ENCODE measurements around the gene TLCD3B.

The TLCD3B gene, protein sequence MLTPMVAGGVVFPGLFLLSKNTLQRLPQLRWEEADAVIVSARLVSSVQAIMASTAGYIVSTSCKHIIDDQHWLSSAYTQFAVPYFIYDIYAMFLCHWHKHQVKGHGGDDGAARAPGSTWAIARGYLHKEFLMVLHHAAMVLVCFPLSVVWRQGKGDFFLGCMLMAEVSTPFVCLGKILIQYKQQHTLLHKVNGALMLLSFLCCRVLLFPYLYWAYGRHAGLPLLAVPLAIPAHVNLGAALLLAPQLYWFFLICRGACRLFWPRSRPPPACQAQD

DNA sequence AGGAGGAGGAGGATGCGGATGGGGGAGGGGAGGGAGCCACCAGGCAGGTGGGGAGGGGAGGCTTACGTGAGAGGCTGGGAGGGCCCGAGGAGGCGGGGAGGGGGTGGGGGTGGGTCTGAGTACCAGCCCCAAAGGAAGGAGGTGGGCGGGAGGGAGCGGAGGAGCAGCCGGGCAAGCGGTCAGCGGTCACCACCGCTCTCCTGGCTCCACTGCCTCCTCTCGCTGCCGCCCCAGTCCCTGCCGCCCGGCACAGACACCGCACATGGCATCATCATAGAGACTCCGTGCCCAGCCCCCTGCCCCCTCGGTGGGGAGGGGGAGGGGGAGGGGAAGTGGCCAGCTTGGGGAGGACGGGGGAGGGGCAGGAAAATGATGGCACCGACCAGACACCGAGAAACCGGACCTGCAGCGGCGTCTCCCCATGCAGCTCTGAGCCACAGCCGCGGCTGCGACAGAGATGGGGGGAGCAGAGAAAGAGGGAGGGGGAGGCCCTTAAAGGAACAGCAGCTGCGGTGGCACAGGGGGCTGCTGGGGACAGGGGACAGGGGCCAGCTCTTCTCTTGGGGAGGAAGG lies at the start of gene TLCD3B:
Gene TLCD3B, minus strand, starts transcription at position 431 of the 573 bp plus-strand sequence. CDS start 744 bp downstream, outside the sequence.
- no peak for DNase-seq

DNA sequence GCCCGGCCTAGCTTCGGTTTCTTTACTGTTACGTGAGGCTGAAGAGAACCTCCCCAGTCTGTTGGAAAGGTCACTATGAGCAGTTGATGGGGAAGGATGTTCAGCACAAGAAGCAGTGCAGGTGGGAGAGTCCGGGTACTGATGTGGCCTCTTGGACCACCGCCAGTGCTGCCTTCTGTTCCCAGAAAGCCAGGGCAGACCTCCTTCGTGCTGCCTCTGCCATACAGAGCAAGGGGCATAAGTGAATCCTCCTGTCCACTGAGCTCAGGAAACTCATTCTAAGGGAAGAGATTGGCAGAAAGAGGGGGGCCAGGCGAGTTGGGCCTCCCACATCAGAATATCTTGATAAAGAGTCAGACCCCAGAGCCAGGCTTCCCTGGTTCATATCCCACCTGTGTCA lies 48.4 kb upstream of the TLCD3B start:
- no peak for DNase-seq

DNA sequence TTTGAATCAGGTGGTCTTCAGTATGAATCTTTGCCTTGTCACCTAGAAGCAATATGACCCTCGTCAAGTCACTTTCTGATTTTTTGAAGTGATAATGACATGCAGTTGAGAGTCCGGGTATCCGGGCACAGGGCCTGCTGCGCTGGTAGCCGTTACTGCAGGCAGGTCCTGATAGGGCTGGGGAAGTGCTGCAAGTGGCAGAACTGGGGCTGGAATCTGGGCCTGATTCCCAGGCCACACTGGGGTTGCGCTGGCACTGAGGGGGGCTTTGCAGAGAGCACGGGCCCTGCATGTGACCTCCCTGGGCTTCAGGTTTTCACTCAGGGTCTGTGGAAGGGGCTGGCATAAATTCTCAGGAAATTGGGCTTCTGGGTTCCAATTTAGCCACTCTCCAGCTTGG lies 47.7 kb upstream of the TLCD3B start:
- DNase-seq: no peak

DNA sequence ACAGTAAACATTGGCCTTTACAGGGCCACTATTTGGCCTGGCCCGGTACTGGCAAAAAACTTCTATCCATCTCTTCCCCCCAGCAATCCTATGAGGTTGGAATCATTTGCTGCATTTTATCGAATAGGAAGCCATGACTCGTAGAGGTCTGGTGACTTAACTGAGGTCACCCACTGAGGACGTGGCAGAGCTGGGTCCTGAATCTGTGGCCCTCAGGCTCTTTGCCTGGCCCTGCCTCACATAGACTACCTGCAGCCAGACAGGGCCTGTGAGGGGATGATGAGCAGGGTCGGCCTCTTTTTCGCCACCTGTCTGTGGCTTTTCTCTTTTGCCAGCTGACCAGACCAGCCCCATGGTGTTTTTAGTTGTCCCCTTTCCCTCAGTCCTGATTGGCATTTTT lies 46.6 kb upstream of the TLCD3B start:
- no peak for DNase-seq

DNA sequence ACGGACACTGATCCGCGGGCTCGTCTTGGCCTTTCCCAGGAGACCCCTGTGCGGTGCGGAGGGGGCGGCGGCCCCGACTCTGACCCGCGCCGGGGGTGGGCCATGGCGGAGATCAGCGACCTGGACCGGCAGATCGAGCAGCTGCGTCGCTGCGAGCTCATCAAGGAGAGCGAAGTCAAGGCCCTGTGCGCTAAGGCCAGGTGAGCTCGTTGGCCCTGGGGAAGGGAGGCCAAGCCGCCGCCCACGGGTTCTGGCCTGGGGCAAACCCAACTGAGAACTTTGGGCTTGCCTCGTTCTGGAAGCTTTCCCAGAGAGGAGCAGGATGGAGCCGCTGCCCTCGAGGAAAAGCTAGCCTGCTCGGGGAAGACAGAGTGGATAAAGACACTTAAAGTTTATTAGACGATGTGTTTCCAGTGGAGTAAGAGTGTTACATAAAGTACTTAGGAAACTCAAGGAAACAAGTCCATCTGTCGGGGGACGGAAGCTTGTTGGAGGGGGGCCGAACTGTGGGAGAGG lies 45.3 kb upstream of the TLCD3B start:
- no peak for DNase-seq

DNA sequence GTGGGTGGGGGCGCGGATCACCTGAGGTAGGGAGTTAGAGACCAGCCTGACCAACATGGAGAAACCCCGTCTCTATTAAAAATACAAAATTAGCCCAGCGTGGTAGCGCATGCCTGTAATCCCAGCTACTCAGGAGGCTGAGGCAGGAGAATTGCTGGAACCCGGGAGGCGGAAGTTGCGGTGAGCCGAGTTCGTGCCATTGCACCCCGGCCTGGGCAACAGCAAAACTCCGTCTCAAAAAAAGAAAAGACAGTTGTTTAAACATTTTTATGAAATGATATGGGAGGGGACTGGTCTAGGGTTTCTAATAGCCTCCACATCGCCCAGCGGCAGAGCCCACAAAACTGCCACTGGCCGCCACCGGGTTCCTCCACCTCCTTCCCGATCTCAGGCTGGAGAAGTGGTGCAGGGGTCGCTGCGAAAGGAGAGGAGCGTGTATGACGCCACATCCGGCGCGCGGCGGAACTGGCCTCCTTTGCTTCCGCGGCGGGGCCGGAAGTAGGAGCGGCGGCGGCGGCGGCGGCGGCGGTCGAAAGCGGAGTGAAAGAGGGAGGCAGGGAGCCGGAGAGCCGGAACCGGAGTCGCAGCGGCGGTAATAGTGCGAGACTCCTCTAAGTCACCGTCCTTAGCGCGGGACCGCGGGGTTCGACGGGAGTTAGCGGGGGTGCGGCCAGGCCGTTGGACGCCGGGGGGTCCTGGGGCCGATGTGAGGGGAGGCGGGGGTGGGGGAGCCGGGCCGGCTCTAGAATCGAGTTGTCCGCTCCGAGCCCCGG lies 44.6 kb upstream of the TLCD3B start, which contains the start of gene PPP4C:
Gene PPP4C, plus strand, starts transcription at position 492 of the 773 bp plus-strand sequence. CDS start 384 bp downstream, outside the sequence.
- peak; percentile 83 for DNase-seq

DNA sequence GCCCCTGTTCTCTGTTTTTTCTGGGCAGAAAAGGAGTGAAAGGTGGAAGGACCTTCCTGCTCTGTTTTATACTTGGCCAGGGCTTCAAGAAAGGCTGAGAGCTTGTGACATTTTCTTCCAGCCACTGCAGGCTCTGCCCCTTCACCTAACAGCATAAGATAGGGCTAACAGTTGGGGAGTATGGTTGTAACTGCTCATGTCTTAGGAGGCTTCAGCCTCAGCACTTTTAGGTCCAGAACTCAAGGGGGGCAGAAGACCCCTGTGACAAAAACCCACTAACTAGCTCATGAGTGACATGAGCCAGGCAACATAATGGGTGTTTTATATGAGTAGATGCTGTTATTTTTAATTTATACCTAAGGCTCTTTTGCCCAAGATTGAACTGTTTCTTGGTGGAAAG lies 39.4 kb upstream of the TLCD3B start:
- DNase-seq: no peak

DNA sequence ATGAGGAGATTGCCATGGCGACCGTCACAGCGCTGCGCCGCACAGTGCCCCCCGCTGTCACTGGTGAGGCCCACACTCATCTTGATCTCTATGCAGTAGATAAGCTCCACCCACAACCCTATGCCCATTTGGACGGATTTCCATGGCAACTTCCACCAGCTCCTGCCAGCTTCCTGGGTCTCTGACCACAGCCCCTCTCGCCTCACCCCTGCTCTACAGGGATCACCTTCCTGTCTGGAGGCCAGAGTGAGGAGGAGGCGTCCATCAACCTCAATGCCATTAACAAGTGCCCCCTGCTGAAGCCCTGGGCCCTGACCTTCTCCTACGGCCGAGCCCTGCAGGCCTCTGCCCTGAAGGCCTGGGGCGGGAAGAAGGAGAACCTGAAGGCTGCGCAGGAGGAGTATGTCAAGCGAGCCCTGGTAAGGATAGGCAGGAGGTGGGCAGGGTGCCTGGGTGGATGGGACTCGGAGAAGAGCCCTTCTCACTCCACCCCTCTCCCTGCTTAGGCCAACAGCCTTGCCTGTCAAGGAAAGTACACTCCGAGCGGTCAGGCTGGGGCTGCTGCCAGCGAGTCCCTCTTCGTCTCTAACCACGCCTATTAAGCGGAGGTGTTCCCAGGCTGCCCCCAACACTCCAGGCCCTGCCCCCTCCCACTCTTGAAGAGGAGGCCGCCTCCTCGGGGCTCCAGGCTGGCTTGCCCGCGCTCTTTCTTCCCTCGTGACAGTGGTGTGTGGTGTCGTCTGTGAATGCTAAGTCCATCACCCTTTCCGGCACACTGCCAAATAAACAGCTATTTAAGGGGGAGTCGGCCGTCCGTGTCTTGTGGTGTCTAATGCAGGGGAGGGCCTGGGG lies 38.8 kb upstream of the TLCD3B start:
- DNase-seq: peak; percentile 80

DNA sequence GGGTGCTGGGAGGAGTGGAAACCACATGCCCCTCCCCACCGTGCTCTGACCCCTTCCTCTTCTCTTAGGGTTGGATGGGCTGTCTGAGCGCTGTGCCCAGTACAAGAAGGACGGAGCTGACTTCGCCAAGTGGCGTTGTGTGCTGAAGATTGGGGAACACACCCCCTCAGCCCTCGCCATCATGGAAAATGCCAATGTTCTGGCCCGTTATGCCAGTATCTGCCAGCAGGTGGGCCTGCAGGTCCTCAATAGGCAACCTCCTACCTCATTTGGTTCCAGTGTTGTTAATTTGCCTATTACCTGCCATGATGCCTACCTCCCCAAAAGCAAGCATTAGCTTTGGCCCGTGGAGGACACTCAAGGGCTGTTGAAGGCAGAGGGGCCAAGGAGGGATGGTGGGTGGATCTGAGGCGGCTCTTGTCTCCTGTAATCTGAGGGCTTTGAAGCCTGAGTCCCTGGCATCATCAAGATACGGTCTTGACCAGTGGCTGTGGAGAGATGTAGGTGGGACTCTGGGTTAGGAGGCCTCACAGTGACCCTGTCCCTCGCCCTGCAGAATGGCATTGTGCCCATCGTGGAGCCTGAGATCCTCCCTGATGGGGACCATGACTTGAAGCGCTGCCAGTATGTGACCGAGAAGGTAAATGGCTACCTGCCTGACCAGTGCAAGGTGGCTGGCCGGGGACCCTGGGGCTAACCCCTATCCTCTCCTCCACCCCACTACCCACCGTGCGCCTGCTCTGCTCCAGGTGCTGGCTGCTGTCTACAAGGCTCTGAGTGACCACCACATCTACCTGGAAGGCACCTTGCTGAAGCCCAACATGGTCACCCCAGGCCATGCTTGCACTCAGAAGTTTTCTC lies 37.9 kb upstream of the TLCD3B start:
- DNase-seq: no peak

DNA sequence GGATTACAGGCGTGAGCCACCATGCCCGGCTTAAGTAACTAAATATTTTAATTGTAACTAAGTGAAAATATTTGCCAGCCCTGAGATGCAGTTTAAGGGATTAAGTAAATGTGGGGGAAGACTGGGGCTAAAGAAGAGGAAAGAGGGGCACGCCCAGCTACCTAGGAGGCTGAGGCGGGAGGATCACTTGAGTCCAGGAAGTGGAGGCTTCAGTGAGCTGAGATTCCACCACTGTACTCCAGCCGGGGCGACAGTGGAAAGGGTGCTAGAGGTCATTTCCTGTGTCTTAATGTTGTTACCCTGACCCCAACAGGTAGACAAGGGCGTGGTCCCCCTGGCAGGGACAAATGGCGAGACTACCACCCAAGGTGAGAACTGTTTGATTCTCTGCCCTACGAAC lies 37.3 kb upstream of the TLCD3B start:
- no peak for DNase-seq

DNA sequence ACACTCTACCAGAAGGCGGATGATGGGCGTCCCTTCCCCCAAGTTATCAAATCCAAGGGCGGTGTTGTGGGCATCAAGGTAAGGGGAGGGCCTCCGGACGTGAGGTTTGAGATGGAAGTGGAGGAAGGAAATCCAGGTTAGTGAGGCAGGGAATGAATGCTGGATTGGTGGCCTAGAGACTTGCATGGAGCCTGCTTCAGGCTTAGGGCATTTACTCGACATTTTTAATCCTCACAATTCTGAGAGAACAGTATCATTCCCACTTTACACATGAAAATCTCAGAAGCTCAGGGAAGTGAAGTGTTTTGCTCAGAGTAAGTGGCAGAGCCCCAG lies 36.5 kb upstream of the TLCD3B start:
- DNase-seq: no peak

DNA sequence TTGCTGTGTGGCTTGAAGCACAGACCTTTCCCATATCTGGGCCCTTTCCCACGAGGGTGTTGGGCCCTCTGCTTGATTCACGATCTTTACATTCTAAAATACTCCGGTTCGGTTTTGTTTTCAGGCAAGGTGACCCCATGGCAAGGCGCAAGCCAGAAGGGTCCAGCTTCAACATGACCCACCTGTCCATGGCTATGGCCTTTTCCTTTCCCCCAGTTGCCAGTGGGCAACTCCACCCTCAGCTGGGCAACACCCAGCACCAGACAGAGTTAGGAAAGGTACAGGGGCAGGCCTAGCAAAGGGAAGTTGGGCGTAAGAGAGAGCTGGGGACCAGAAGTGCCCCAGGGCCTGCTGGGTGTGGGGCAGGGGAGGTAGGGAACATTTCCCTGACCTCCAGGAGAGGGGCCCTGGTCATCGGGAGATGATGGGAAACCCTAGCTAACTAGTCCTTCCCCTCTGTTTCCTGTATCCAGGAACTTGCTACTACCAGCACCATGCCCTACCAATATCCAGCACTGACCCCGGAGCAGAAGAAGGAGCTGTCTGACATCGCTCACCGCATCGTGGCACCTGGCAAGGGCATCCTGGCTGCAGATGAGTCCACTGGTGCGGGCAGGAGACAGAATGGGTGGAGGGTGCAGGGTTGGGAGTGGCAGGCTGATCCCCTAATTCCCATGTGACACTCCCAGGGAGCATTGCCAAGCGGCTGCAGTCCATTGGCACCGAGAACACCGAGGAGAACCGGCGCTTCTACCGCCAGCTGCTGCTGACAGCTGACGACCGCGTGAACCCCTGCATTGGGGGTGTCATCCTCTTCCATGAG lies 35.9 kb upstream of the TLCD3B start:
- DNase-seq: peak; percentile 27

DNA sequence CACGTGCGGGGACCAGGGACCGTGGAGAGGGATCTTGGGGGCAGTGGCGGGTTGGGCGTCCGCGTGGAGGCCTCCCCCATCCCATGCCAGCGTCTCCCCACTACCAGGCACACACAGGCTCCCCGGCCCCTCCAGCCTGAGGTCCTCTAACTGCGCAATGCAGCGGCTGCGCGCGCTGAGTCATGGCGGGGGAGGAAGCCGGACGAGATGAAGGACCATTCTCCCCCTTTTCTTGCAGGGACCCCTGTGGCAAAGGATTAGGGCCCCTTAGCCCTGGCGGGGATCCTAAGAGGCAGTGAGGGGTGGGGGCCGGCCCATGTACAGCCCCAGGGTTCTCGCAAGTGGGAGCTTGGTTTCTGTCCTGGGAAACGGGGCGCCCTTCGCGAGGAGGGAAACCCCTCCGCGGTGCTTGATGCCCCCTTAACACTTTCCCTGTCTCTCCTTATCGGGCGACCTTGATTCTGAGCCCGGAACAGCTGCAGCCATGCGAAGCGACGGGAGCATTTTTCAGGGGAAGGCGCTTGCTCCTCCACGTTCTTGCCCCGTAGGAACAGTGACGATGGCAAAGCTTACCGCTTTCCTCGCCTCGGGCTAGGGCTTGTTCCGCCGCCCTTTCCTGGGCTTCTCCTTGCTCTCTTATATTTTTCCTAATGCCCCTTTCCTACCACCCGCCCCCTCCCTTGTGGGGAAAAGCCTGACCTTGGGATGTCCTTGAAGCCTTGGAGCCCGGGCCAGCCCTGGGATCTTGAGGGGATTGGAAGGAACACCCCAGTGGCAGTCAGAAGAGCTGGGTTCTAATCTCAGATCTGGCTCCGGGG lies 35.1 kb upstream of the TLCD3B start:
- DNase-seq: no peak

DNA sequence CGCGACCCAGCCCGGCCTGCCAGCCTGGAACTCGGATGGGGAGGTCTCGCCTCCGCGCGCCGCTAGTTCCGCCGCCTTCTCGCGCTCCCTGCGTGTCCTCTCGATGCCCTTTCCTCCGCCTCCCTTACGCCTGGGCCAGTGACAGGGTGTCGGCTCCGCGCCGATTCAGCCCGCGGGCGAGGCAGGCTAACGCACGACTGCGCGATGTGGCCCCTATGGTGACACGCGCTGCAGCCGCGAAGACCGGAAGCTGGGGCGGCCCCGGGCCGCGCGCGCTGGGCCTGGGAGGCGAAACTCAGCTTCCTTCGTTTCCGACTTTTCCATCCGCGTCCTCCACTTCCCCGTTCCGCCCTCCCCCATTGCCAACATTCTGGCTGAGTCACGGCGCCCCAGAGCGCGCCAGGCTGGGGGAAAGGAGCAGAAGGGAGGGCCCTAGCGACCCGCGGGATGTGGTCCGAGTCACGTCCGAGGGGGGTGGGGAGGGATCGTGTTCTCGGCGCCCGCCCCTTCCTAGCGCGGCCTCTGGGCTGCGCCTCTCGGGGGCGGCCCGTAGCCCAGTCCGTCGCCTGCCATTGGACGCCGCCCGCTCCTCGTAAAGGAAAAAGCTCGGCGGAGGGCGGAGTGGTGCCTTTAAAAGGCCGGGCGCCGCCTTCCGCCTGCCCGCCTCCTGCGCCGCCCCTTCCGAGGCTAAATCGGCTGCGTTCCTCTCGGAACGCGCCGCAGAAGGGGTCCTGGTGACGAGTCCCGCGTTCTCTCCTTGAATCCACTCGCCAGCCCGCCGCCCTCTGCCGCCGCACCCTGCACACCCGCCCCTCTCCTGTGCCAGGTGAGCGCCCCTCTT lies 34.3 kb upstream of the TLCD3B start, which contains the start of gene ALDOA:
Gene ALDOA, plus strand, starts transcription at position 659 of the 841 bp plus-strand sequence. CDS start 1,138 bp downstream, outside the sequence.
- DNase-seq: peak; percentile 98

DNA sequence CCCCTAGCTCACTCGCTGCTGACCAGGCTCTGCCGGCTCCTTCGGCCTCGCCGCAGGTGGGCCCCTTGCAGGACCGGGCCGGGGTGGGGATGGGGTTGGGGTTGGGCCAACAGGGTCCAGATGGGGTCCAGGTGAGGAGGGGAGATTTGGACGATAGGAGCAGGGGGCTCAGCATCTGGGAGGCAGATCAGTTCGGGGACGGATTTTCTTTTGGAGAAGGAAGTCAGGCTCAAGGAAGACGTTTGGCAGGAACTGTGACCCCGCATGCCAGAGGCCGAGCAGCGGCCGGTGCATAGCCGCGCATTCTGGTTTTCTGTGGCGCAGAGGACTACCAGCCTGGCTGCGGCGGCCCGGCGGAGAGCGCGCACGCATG lies 33.6 kb upstream of the TLCD3B start:
- peak; percentile 82 for DNase-seq

DNA sequence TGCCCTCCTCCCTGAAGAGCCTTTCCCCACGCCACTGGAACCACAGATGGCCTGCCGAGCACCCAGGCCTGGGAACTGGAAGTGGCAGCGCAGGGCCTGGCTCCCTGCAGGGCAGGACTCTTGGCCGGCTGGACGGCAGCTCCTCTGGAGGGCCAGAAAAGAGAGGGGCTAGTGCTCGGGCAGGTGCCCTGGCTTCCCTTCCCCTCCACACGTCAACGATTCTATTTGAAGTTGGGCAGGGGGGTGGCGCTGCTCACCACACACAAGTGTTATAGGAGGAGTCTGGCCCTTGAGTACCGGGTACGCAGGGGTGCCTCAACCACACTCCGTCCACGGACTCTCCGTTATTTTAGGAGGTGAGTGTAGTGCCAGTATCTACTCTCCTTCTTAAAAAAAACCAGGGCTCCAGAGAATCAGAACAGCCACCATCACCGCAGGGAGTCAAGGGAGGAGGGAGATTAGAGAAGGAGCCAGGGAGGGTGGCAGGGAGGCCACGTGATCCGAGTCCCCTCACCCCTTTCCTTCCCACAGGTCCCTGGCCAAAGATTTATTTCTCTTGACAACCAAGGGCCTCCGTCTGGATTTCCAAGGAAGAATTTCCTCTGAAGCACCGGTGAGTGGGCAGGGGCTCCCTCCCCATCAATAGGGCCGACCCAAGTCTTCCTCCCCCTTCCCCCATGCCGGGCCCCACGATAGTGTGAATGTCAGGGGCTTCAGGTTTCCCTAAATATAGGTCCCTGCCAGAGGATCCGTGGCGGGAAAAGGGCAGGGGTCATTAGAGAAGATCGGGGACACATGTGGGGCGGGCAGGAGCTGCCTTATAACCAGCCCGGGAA lies 33.0 kb upstream of the TLCD3B start:
- peak; percentile 90 for DNase-seq

DNA sequence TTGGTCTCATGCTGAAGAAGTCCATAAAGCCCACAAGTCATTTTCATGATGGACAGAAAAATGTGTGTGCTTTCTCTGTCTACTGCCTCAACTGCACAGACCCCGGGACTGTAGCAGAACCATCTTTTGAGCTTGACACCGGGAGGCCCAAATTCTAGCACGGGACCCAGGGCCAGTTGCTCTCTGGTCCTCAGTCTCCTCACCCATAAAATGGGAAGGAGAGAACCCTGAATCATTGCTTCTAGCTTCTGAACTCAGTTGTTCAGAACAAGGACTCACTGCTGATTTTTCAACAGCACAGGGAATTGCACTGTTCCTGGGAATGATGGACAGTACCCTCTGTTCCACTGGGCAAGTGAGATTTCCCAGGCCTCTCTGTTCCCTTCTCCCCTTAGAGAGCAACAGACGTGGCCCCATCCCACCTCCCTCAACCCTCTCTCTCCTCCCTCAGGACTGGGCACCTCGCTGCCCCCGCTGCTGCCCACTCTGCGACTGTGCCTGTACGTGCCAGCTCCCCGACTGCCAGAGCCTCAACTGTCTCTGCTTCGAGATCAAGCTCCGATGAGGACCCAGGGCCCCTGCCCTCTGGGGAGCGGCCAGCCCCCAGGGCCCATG lies 32.3 kb upstream of the TLCD3B start:
- DNase-seq: no peak

All from midbrain (tissue), 1 donor.